H9 (cell line): ENCODE data around the gene CAMKV. TPM values are rescaled to one million over a fixed set of nuclear protein-coding genes. Genes with fewer than 3 reads are reported as not detected.

ENCODE experiments used
- DNase-seq: peaks from one replicate; pipeline ENCODE4 v3.0.0-alpha.2; 2017
- H2AFZ ChIP-seq: one replicate; pipeline ENCODE4 v1.6.1; 2013; ENCODE audit warnings: mild to moderate bottlenecking, low read length, control low read depth, moderate library complexity
- H2AK5ac ChIP-seq: 2 replicates; pipeline ENCODE4 v1.6.1; 2013; ENCODE audit warnings: low read length, control low read depth, mixed read lengths; ENCODE audit not compliant: insufficient read length
- H2BK120ac ChIP-seq: one replicate; pipeline ENCODE4 v1.6.1; 2013; ENCODE audit warnings: low read depth, mild to moderate bottlenecking, low read length, control low read depth, inconsistent platforms; ENCODE audit not compliant: poor library complexity, severe bottlenecking
- H2BK12ac ChIP-seq: 2 replicates; pipeline ENCODE4 v1.6.1; 2013; ENCODE audit warnings: low read length, control low read depth, mixed read lengths, low read depth; ENCODE audit not compliant: insufficient read length
- H2BK15ac ChIP-seq: 2 replicates; pipeline ENCODE4 v1.6.1; 2013; ENCODE audit warnings: low read depth, low read length, control low read depth
- H2BK20ac ChIP-seq: one replicate; pipeline ENCODE4 v1.6.1; 2013; ENCODE audit warnings: low read depth, mild to moderate bottlenecking, low read length, control low read depth, inconsistent platforms; ENCODE audit not compliant: poor library complexity, severe bottlenecking
- H2BK5ac ChIP-seq: 2 replicates; pipeline ENCODE4 v1.6.1; 2013; ENCODE audit warnings: low read length, control low read depth, mixed read lengths; ENCODE audit not compliant: insufficient read length
- H3K14ac ChIP-seq: 2 replicates; pipeline ENCODE4 v1.6.1; 2013; ENCODE audit warnings: low read length, control low read depth; ENCODE audit not compliant: insufficient read depth
- H3K18ac ChIP-seq: 2 replicates; pipeline ENCODE4 v1.6.1; 2013; ENCODE audit warnings: low read depth, mild to moderate bottlenecking, mixed read lengths, low read length, control low read depth; ENCODE audit not compliant: insufficient read length
- H3K23ac ChIP-seq: 2 replicates; pipeline ENCODE4 v1.6.1; 2013; ENCODE audit warnings: low read length, control low read depth, mixed read lengths, low read depth; ENCODE audit not compliant: insufficient read length
- H3K23me2 ChIP-seq: 2 replicates; pipeline ENCODE4 v1.6.1; 2013; ENCODE audit warnings: low read depth, mild to moderate bottlenecking, mixed read lengths, low read length, control low read depth; ENCODE audit not compliant: insufficient read length, poor library complexity, severe bottlenecking
- H3K27ac ChIP-seq: 2 replicates; pipeline ENCODE4 v1.5.1; 2013; ENCODE audit warnings: low read length, control low read depth, mixed read lengths, low read depth; ENCODE audit not compliant: insufficient read length
- H3K27me3 ChIP-seq: 2 replicates; pipeline ENCODE4 v1.6.1; 2013; ENCODE audit warnings: low read length, control low read depth, inconsistent platforms; ENCODE audit not compliant: insufficient read depth
- H3K4ac ChIP-seq: 2 replicates; pipeline ENCODE4 v1.6.1; 2013; ENCODE audit warnings: low read depth, mild to moderate bottlenecking, control low read depth, inconsistent platforms, low read length, moderate library complexity
- H3K4me1 ChIP-seq: 2 replicates; pipeline ENCODE4 v1.6.1; 2013; ENCODE audit warnings: low read length, control low read depth, inconsistent platforms; ENCODE audit not compliant: insufficient read depth
- H3K4me2 ChIP-seq: 2 replicates; pipeline ENCODE4 v1.6.1; 2013; ENCODE audit warnings: low read length, control low read depth, mixed read lengths; ENCODE audit not compliant: insufficient read length, insufficient read depth
- H3K56ac ChIP-seq: 2 replicates; pipeline ENCODE4 v1.6.1; 2013; ENCODE audit warnings: low read depth, mild to moderate bottlenecking, mixed read lengths, low read length, control low read depth; ENCODE audit not compliant: insufficient read length
- H3K79me1 ChIP-seq: 2 replicates; pipeline ENCODE4 v1.6.1; 2013; ENCODE audit warnings: low read depth, mild to moderate bottlenecking, moderate library complexity, low read length, control low read depth, inconsistent platforms; ENCODE audit not compliant: insufficient read depth, poor library complexity, severe bottlenecking
- H3K79me2 ChIP-seq: 2 replicates; pipeline ENCODE4 v1.6.1; 2013; ENCODE audit warnings: low read length, control low read depth, inconsistent platforms; ENCODE audit not compliant: insufficient read depth
- H3K9ac ChIP-seq: 2 replicates; pipeline ENCODE4 v1.6.1; 2013; ENCODE audit warnings: low read length, control low read depth, mixed read lengths; ENCODE audit not compliant: insufficient read length; ENCODE audit errors: extremely low read depth
- H3K9me3 ChIP-seq: one replicate; pipeline ENCODE4 v1.6.1; 2013; ENCODE audit warnings: low read depth, low read length, inconsistent platforms; ENCODE audit not compliant: control insufficient read depth
- H3T11ph ChIP-seq: one replicate; pipeline ENCODE4 v1.6.1; 2013; ENCODE audit warnings: mild to moderate bottlenecking, low read length, control low read depth, inconsistent platforms
- H4K20me1 ChIP-seq: one replicate; pipeline ENCODE4 v1.6.1; 2013; ENCODE audit not compliant: control insufficient read depth, insufficient read length, insufficient read depth
- H4K5ac ChIP-seq: 2 replicates; pipeline ENCODE4 v1.6.1; 2013; ENCODE audit warnings: low read depth, mild to moderate bottlenecking, mixed read lengths, low read length, control low read depth; ENCODE audit not compliant: insufficient read length
- H4K8ac ChIP-seq: replicated peaks from 2 replicates; pipeline ENCODE4 v1.6.1; 2013; ENCODE audit warnings: low read length, control low read depth, mixed read lengths, low read depth; ENCODE audit not compliant: insufficient read length
- H4K91ac ChIP-seq: 2 replicates; pipeline ENCODE4 v1.6.1; 2013; ENCODE audit warnings: low read depth, mild to moderate bottlenecking, moderate library complexity, mixed read lengths, low read length, control low read depth; ENCODE audit not compliant: insufficient read length
- H3K27ac Mint-ChIP-seq, 3 experiments: 2 replicates in 2 of 3; 3 replicates in 1 of 3; pipeline ENCODE4 v1.8.0; 2020 to 2021; ENCODE audit warnings: mixed read lengths in 3 of 3, mild to moderate bottlenecking in 1 of 3, moderate library complexity in 1 of 3
- H3K27me3 Mint-ChIP-seq: 2 replicates; pipeline ENCODE4 v1.8.0; 2021; ENCODE audit warnings: low read depth, mild to moderate bottlenecking, moderate library complexity, mixed read lengths
- H3K36me3 Mint-ChIP-seq, 3 experiments: 2 replicates in 2 of 3; 3 replicates in 1 of 3; pipeline ENCODE4 v1.8.0; 2020 to 2021; ENCODE audit warnings: low read depth in 3 of 3, mixed read lengths in 3 of 3; ENCODE audit not compliant: insufficient read depth in 1 of 3
- H3K4me1 Mint-ChIP-seq, 2 experiments: 2 replicates each; pipeline ENCODE4 v1.8.0; 2020; ENCODE audit warnings: mixed read lengths in 2 of 2
- H3K4me3 Mint-ChIP-seq, 2 experiments: 2 replicates in 1 of 2; 3 replicates in 1 of 2; pipeline ENCODE4 v1.8.0; 2020 to 2021; ENCODE audit warnings: mild to moderate bottlenecking in 2 of 2, mixed read lengths in 2 of 2, moderate library complexity in 1 of 2
- H3K9me3 Mint-ChIP-seq, 2 experiments: 2 replicates in 1 of 2; 3 replicates in 1 of 2; pipeline ENCODE4 v1.8.0; 2020; ENCODE audit warnings: mild to moderate bottlenecking in 2 of 2, mixed read lengths in 2 of 2, moderate library complexity in 1 of 2
- CTCF ChIP-seq: fragments of 200-600 bp; sonication (generic); conservative IDR thresholded peaks from 3 replicates; pipeline ENCODE4 v1.8.0; 2021; ENCODE audit warnings: antibody characterized with exemption, mild to moderate bottlenecking
- WGBS: extraction: QIAGEN DNeasy Blood & Tissue Kit; methylation state at CpG from one replicate; pipeline ENCODE4 v1.1.7; 2013; ENCODE audit warnings: missing lambda C conversion rate, low lambda C conversion rate, mixed read lengths; ENCODE audit not compliant: insufficient read length; ENCODE audit errors: extremely low coverage; 5-methylcytosine and 5-hydroxymethylcytosine counted together
- total RNA-seq: library from RNA; stranded (reverse); gene quantifications from 2 replicates; pipeline ENCODE4 v1.2.1, GENCODE V29; 2021

Gene CAMKV
- total RNA-seq, 1 experiment from 2014 or later = 54.2 TPM

GRCh38 chr3:49882166-49882565 lies 12.5 kb upstream of the CAMKV start:
- Histone ChIP-seq H3K9me3 (no peaks in the 10 kb centered on the region), H4K20me1 (no peaks in the 10 kb centered on the region), H3K23me2 (no peaks in the 10 kb centered on the region), H3K4me1 (peaks cover 9% of the 10 kb centered on the region; the same call in 1 of the 2 replicates), H2BK15ac (no peak overlapping the region), H3K14ac (peak overlapping the region; percentile 53; the same call in 1 of the 2 replicates), H4K8ac (no peak overlapping the region), H3K27me3 (no peaks in the 10 kb centered on the region), H3K18ac (no peak overlapping the region), H3K23ac (no peak overlapping the region), H3K9ac (no peak overlapping the region), H2BK20ac (no peak overlapping the region), H2BK120ac (no peak overlapping the region), H3K79me2 (no peaks in the 10 kb centered on the region), H4K5ac (no peak overlapping the region), H3K27ac (no peak overlapping the region), H2AFZ (no peak overlapping the region), H3T11ph (no peak overlapping the region), H4K91ac (no peak overlapping the region), H3K4ac (no peak overlapping the region), H2BK12ac (no peak overlapping the region), H2AK5ac (no peak overlapping the region), H3K79me1 (no peaks in the 10 kb centered on the region), H3K4me2 (no peak overlapping the region), H2BK5ac (no peak overlapping the region), H3K56ac (no peak overlapping the region)
- Mint-ChIP-seq H3K27me3 (peaks cover 5% of the 10 kb centered on the region), H3K9me3 (no peaks in the 10 kb centered on the region), H3K4me1 (peaks cover 29 to 34% of the 10 kb centered on the region in 2 experiments), H3K36me3 (no peaks in the 10 kb centered on the region; a peak in 1 of 7 replicates), H3K27ac (no peak overlapping the region; a peak in 1 of 7 replicates), H3K4me3 (no peak overlapping the region)
- TF ChIP-seq CTCF = no peak
- no peak for DNase-seq
- no CpG with 5 or more reads among the region's 6 CpGs for WGBS
